ENCODE measurements around the gene EPB41L5. TPM values are rescaled to one million over a fixed set of nuclear protein-coding genes. Genes with fewer than 3 reads are reported as not detected.

Gene EPB41L5
- total and polyA plus RNA-seq, 8 donors, result 5.3 to 64.5 (median 28.5) TPM

GRCh38 chr2:120224735-120225548 is 212.1 kb downstream of the EPB41L5 start:
- 79 to 84% (median 83%) methylated on average over 9 of the region's 9 CpGs for WGBS, 5 donors
- peak overlapping the region in 1 of 5 donors; percentile 93 for H3K27ac ChIP-seq
- intact Hi-C loops (cut with DNase I; ENCODE audit: low total_unique reads), result no loop called here
- peaks cover 24 to 62% (median 48%) of the 10 kb centered on the region in 4 donors for H3K4me1 ChIP-seq
- no peak for DNase-seq
- TF ChIP-seq POLR2AphosphoS5 (IDR thresholded peaks at IDR 0.05) (no peak), EP300 (IDR thresholded peaks at IDR 0.05) (no peak), POLR2A (IDR thresholded peaks at IDR 0.05) (no peak)
- TF ChIP-seq, protein P1, sequence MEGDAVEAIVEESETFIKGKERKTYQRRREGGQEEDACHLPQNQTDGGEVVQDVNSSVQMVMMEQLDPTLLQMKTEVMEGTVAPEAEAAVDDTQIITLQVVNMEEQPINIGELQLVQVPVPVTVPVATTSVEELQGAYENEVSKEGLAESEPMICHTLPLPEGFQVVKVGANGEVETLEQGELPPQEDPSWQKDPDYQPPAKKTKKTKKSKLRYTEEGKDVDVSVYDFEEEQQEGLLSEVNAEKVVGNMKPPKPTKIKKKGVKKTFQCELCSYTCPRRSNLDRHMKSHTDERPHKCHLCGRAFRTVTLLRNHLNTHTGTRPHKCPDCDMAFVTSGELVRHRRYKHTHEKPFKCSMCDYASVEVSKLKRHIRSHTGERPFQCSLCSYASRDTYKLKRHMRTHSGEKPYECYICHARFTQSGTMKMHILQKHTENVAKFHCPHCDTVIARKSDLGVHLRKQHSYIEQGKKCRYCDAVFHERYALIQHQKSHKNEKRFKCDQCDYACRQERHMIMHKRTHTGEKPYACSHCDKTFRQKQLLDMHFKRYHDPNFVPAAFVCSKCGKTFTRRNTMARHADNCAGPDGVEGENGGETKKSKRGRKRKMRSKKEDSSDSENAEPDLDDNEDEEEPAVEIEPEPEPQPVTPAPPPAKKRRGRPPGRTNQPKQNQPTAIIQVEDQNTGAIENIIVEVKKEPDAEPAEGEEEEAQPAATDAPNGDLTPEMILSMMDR (IDR thresholded peaks at IDR 0.05), result no peak
- peaks cover 0 to 5% (median 0%) of the 10 kb centered on the region in 4 donors for H3K9me3 ChIP-seq
- no peaks in the 10 kb centered on the region for H3K27me3 ChIP-seq
- no peak overlapping the region for H3K4me3 ChIP-seq
- peaks cover 0 to 6% (median 2%) of the 10 kb centered on the region in 4 donors for H3K36me3 ChIP-seq

GRCh38 chr2:120225549-120226065 is 212.7 kb downstream of the EPB41L5 start:
- DNase-seq, result no peak
- Histone ChIP-seq H3K27me3 (no peaks in the 10 kb centered on the region), H3K9me3 (peaks cover 0 to 5% (median 0%) of the 10 kb centered on the region in 4 donors), H3K4me3 (no peak overlapping the region), H3K27ac (no peak overlapping the region), H3K4me1 (peaks cover 24 to 62% (median 52%) of the 10 kb centered on the region in 4 donors), H3K36me3 (no peaks in the 10 kb centered on the region)
- intact Hi-C loops (cut with DNase I; ENCODE audit: low total_unique reads), result no loop called here
- 71 to 88% (median 72%) methylated on average over 9 of the region's 9 CpGs for whole genome bisulfite sequencing, 5 donors
- TF ChIP-seq POLR2A (IDR thresholded peaks at IDR 0.05), result no peak
- TF ChIP-seq POLR2AphosphoS5 (IDR thresholded peaks at IDR 0.05), result no peak
- TF ChIP-seq EP300 (IDR thresholded peaks at IDR 0.05), result no peak
- TF ChIP-seq, protein P1 (IDR thresholded peaks at IDR 0.05), result no peak

GRCh38 chr2:120226316-120226715 is 213.4 kb downstream of the EPB41L5 start:
- no peak for DNase-seq
- Histone ChIP-seq H3K27me3 (no peaks in the 10 kb centered on the region), H3K9me3 (peaks cover 0 to 5% (median 0%) of the 10 kb centered on the region in 4 donors), H3K4me3 (no peak overlapping the region), H3K4me1 (peaks cover 24 to 62% (median 55%) of the 10 kb centered on the region in 4 donors), H3K36me3 (no peaks in the 10 kb centered on the region), H3K27ac (no peak overlapping the region)
- TF ChIP-seq EP300 (IDR thresholded peaks at IDR 0.05) (no peak), POLR2AphosphoS5 (IDR thresholded peaks at IDR 0.05) (no peak), POLR2A (IDR thresholded peaks at IDR 0.05) (no peak)
- TF ChIP-seq, protein P1 (IDR thresholded peaks at IDR 0.05), result no peak
- WGBS, 5 donors, result 84 to 91% (median 89%) methylated on average over 6 to 9 of the region's 9 CpGs
- intact Hi-C loops (cut with DNase I; ENCODE audit: low total_unique reads), result no loop called here

GRCh38 chr2:120227111-120227991 is 214.5 kb downstream of the EPB41L5 start:
- Histone ChIP-seq H3K4me1 (peaks cover 16 to 62% (median 55%) of the 10 kb centered on the region in 4 donors), H3K27ac (no peak overlapping the region), H3K36me3 (no peaks in the 10 kb centered on the region), H3K27me3 (no peaks in the 10 kb centered on the region), H3K4me3 (no peak overlapping the region), H3K9me3 (peaks cover 0 to 3% (median 0%) of the 10 kb centered on the region in 4 donors)
- TF ChIP-seq, protein P1 (IDR thresholded peaks at IDR 0.05), result no peak
- TF ChIP-seq POLR2AphosphoS5 (IDR thresholded peaks at IDR 0.05) (no peak), EP300 (IDR thresholded peaks at IDR 0.05) (no peak), POLR2A (IDR thresholded peaks at IDR 0.05) (no peak)
- 83 to 89% (median 85%) methylated on average over 16 of the region's 16 CpGs for WGBS, 5 donors
- intact Hi-C loops (cut with DNase I; ENCODE audit: low total_unique reads), result no loop called here
- DNase-seq, result no peak

All from stomach (tissue), 9 donors.